Gastrocnemius medialis (tissue), 4 donors: Measurements from ENCODE around the gene ANKH. TPM values are rescaled to one million over a fixed set of nuclear protein-coding genes. Genes with fewer than 3 reads are reported as not detected.
"Not testable (repeated sequence)": the region's sequence is repeated elsewhere in the genome, so short reads cannot be mapped to it uniquely, and the experiment has no call there.

ENCODE experiments used
- ATAC-seq, 2 donors: fragments of 150-250 bp; one replicate each; pipeline ENCODE4 v1.9.1; 2016
- DNase-seq, 2 donors: peaks; one replicate each; pipeline ENCODE4 v3.0.0-alpha.2; 2019
- H3K27ac ChIP-seq, 4 donors: fragments of 200-600 bp; sonication (generic); 1 replicate in 1 of 4; 2 replicates in 3 of 4; pipeline ENCODE4 v1.5.1; 2016 to 2018; ENCODE audit warnings: mild to moderate bottlenecking in 2 of 4, moderate library complexity in 1 of 4
- H3K27me3 ChIP-seq, 3 donors: fragments of 200-600 bp; sonication (generic) in 2 of 3; 1 replicate in 1 of 3; 2 replicates in 2 of 3; pipeline versions ENCODE4 v1.5.1 to v1.6.0; 2016 to 2019; ENCODE audit warnings: mild to moderate bottlenecking in 1 of 3, moderate library complexity in 1 of 3
- H3K36me3 ChIP-seq, 2 donors: fragments of 200-600 bp; sonication (generic) in 1 of 2; one replicate each; pipeline ENCODE4 v1.5.1; 2017 to 2018
- H3K4me1 ChIP-seq, 2 donors: fragments of 200-600 bp; sonication (generic) in 1 of 2; one replicate each; pipeline ENCODE4 v1.5.1; 2016 to 2017; ENCODE audit warnings: mild to moderate bottlenecking in 2 of 2
- H3K4me3 ChIP-seq, 4 donors: fragments of 200-600 bp; sonication (generic) in 3 of 4; 1 replicate in 1 of 4; 2 replicates in 3 of 4; pipeline ENCODE4 v1.5.1; 2016 to 2019; ENCODE audit warnings: mild to moderate bottlenecking in 2 of 4
- H3K9me3 ChIP-seq, 3 donors: fragments of 200-600 bp; sonication (generic) in 2 of 3; 1 replicate in 1 of 3; 2 replicates in 2 of 3; pipeline ENCODE4 v1.5.1; 2016 to 2019
- POLR2A ChIP-seq, 2 donors: fragments of 450-650 bp; IDR thresholded peaks; one replicate each; pipeline ENCODE4 v1.6.1; 2017; ENCODE audit warnings: antibody characterized with exemption in 2 of 2, mild to moderate bottlenecking in 2 of 2, moderate library complexity in 2 of 2
- in situ Hi-C, 4 donors: fragments of 200-750 bp; cut with MboI; loops; one replicate each; pipeline versions ENCODE4 v1.15.0 to v1.8.0; 2017; ENCODE audit warnings: low sequenced_read_pairs in 4 of 4
- intact Hi-C: fragments of 100-400 bp; cut with DNase I; formaldehyde crosslinking; loops from one replicate; pipeline ENCODE4 v1.15.1; 2023; ENCODE audit warnings: low total_unique reads
- total RNA-seq, 4 donors: library from RNA; depleted of rRNA; stranded (reverse); fragments of >200 nt; gene quantifications; one replicate each; pipeline versions ENCODE4 v1.1.0 to v1.2.3, GENCODE V29; 2016
- TF ChIP-seq, protein P1 (sequence below), 5 experiments: fragments of 450-650 bp in 3 of 5; fragments of 200-600 bp in 2 of 5; sonication (generic) in 2 of 5; IDR thresholded peaks in 4 of 5; conservative IDR thresholded peaks in 1 of 5; 1 replicate in 4 of 5; 2 replicates in 1 of 5; pipeline ENCODE4 v1.5.1; 2016 to 2019; ENCODE audit warnings: antibody characterized with exemption in 5 of 5, mild to moderate bottlenecking in 3 of 5, moderate library complexity in 3 of 5

Gene ANKH
- total RNA-seq, 4 donors from 2014 or later: 33.5 to 52.1 (median 36.0) TPM

DNA sequence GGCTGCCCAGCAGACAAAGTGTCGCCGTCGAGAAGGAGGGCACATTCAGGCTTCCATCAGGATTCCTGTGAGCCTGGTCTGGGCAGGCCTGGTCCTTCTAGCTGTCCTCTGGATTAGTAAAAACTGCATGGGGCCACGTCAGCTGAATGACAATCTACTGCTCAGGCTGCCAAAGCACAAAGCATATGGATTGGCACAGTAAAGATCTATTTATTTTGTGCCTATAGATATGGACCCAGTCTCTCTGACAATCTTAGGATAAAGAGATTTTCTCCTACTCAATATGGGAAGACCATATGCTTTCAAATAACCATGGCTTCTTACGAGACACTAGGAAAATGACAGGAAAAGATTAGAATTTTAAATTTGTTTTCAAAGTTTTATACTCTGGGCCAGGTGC, 24.1 kb downstream of the ANKH start:
- Histone ChIP-seq H3K4me1 (peaks cover 29 to 30% of the 10 kb centered on the region in 2 donors), H3K9me3 (no peaks in the 10 kb centered on the region), H3K4me3 (no peak overlapping the region), H3K36me3 (no peaks in the 10 kb centered on the region), H3K27ac (no peak overlapping the region), H3K27me3 (no peaks in the 10 kb centered on the region)
- DNase-seq: no peak
- intact Hi-C loops: no loop called here
- TF ChIP-seq, protein P1, sequence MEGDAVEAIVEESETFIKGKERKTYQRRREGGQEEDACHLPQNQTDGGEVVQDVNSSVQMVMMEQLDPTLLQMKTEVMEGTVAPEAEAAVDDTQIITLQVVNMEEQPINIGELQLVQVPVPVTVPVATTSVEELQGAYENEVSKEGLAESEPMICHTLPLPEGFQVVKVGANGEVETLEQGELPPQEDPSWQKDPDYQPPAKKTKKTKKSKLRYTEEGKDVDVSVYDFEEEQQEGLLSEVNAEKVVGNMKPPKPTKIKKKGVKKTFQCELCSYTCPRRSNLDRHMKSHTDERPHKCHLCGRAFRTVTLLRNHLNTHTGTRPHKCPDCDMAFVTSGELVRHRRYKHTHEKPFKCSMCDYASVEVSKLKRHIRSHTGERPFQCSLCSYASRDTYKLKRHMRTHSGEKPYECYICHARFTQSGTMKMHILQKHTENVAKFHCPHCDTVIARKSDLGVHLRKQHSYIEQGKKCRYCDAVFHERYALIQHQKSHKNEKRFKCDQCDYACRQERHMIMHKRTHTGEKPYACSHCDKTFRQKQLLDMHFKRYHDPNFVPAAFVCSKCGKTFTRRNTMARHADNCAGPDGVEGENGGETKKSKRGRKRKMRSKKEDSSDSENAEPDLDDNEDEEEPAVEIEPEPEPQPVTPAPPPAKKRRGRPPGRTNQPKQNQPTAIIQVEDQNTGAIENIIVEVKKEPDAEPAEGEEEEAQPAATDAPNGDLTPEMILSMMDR (IDR thresholded peaks at IDR 0.05 in 4 of 5, conservative IDR thresholded peaks at IDR 0.05 in 1 of 5): no peak
- TF ChIP-seq POLR2A (IDR thresholded peaks at IDR 0.05): no peak
- no peak for ATAC-seq
- in situ Hi-C loops: no loop called here

DNA sequence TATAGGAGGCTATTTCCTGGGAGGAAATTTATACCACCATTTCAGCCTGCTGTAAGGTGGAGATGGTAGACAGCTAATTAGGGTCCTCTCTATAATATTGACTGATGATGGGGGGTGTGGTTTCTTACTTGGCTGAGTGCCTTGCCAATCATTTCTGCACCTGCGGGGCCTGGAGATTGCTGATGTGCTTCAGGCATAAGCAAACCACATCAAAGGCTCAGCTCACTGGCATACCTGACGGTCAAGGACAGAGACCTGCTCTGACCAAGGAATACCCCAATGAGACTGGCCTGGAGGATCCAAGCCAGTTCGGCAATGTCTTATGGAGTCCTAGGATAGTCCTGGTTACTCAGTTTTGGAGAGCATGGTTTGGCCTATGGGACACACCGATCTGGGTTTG, 29.5 kb downstream of the ANKH start:
- peak overlapping the region in 2 of 4 donors; percentile 0 to 17 for H3K27ac ChIP-seq
- in situ Hi-C loops (no loop called here), intact Hi-C loops (no loop called here)
- no peak overlapping the region for H3K4me3 ChIP-seq
- no peaks in the 10 kb centered on the region for H3K9me3 ChIP-seq
- no peaks in the 10 kb centered on the region for H3K27me3 ChIP-seq
- no peak for DNase-seq
- TF ChIP-seq POLR2A (IDR thresholded peaks at IDR 0.05): no peak
- TF ChIP-seq, protein P1 (IDR thresholded peaks at IDR 0.05 in 4 of 5, conservative IDR thresholded peaks at IDR 0.05 in 1 of 5): no peak
- ATAC-seq: no peak
- no peaks in the 10 kb centered on the region for H3K36me3 ChIP-seq
- peaks cover 0 to 8% of the 10 kb centered on the region in 2 donors for H3K4me1 ChIP-seq

DNA sequence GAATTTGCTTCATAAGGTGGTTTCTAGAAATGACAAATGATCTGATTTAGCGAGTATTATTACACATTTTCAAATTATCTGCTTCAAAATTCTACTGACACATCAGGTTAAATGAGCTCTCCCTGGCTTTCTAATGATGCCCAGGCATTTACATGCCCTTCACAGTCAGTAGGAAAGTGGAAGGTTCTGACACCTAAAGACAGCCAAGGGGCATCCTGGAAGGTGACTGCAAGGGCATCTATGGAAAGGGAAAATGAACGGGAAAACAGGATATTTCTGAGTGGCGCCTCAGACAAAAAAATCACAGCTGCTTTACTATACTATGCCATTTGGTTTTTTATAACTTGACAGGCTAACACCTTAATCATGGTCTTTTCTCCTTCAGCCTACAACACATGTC, 31.0 kb downstream of the ANKH start:
- no peak for TF ChIP-seq POLR2A (IDR thresholded peaks at IDR 0.05)
- TF ChIP-seq, protein P1 (IDR thresholded peaks at IDR 0.05 in 4 of 5, conservative IDR thresholded peaks at IDR 0.05 in 1 of 5): no peak
- intact Hi-C loops (no loop called here), in situ Hi-C loops (no loop called here)
- Histone ChIP-seq H3K9me3 (no peaks in the 10 kb centered on the region), H3K4me3 (no peak overlapping the region), H3K27ac (peak overlapping the region in 1 of 4 donors; percentile 2), H3K36me3 (no peaks in the 10 kb centered on the region), H3K4me1 (peaks cover 0 to 9% of the 10 kb centered on the region in 2 donors), H3K27me3 (no peaks in the 10 kb centered on the region)
- ATAC-seq (no peak), DNase-seq (no peak)

DNA sequence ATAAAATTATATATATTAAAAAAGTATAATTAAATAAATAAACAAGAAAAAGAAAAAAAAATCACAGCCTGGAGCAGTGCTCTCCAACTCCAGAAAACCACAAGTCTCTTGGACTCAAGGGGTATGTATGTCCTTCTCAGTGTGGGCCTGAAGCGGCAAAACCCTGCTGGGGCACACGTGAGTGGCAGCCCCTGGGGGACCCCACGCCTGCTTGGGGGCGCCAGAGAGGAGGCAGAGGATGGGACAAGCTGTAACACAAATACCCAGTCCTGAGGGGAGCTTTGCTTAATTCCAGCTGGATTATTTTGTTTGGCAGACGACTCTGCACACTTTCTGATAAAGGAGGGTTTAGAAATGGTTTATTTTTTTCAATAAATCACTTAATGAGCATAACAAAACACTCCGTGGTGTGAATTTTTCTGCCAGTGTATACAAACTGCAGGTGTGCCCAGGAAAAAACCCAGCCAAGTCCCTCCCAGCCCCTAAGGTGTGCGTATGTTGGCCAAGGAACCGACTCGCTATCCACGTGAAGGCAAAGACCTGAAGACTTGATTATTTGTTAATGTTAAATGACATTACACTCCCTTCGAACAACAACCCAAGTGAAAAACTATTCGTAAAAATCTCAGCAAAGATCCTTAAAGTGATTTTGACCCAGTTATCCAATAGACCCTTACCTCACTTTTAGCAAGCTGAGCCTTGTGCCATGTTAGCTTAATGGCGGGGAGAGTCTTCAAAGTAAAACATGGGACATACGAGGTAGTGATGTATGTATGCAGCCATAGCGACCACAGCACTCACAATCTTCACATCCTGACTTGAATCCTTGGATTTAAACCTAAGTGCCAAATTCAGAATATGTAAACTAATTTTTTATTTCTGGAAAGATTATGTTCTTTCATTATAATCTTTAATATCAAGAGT, 32.9 kb downstream of the ANKH start:
- DNase-seq: no peak
- no peaks in the 10 kb centered on the region for H3K27me3 ChIP-seq
- H3K4me3 ChIP-seq: no peak overlapping the region
- no peaks in the 10 kb centered on the region for H3K9me3 ChIP-seq
- no peak overlapping the region for H3K27ac ChIP-seq
- TF ChIP-seq POLR2A (IDR thresholded peaks at IDR 0.05): no peak
- TF ChIP-seq, protein P1 (IDR thresholded peaks at IDR 0.05 in 4 of 5, conservative IDR thresholded peaks at IDR 0.05 in 1 of 5): no peak
- H3K4me1 ChIP-seq: peaks cover 10 to 16% of the 10 kb centered on the region in 2 donors
- no peak for ATAC-seq
- intact Hi-C loops: no loop called here
- in situ Hi-C loops: no loop called here
- no peaks in the 10 kb centered on the region for H3K36me3 ChIP-seq

DNA sequence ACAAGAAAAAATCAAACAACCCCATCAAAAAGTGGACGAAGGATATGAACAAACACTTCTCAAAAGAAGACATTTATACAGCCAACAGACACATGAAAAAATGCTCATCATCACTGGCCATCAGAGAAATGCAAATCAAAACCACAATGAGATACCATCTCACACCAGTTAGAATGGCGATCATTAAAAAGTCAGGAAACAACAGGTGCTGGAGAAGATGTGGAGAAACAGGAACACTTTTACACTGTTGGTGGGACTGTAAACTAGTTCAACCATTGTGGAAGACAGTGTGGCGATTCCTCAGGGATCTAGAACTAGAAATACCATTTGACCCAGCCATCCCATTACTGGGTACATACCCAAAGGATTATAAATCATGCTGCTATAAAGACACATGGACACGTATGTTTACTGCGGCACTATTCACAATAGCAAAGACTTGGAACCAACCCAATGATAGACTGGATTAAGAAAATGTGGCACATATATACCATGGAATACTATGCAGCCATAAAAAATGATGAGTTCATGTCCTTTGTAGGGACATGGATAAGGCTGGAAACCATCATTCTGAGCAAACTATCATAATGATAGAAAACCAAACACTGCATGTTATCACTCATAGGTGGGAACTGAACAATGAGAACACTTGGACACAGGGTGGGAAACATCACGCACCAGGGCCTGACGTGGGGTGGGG, 34.0 kb downstream of the ANKH start:
- peaks cover 19 to 20% of the 10 kb centered on the region in 2 donors for H3K4me1 ChIP-seq
- H3K27me3 ChIP-seq, ATAC-seq, DNase-seq, H3K9me3 ChIP-seq, H3K4me3 ChIP-seq, intact Hi-C loops, in situ Hi-C loops, H3K36me3 ChIP-seq, H3K27ac ChIP-seq: not testable (repeated sequence)
